ENCODE data around the gene ATP6AP2. TPM values are rescaled to one million over a fixed set of nuclear protein-coding genes. Genes with fewer than 3 reads are reported as not detected.

ATP6AP2 gene
- total and polyA plus RNA-seq, 7 donors, result 16.8 to 121 (median 86.4) TPM

GRCh38 chrX:40637687-40638086 lies 56.9 kb downstream of the ATP6AP2 start:
- H3K36me3 ChIP-seq, result peaks cover 0 to 45% (median 6%) of the 10 kb centered on the region in 4 donors

DNA sequence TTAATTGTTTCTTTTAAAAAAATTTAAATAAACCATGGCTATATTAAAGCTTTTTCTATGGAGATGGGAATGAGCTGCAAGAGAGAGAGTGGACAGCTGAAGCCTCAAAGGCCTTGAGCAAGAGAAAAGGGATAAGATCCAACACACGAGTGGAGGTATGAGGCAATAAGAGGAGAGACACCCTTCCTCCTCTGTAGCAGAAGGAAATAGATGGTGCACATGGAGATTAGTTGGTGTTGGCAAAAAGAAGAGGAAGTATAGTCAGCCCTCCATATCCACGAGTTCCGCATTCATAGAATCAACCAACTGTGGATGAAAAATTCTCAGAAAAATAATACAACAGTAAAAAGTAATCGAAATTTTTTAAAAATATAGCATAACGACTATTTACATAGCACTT lies 63.4 kb downstream of the ATP6AP2 start:
- 18 to 22% methylated on average over 5 of the region's 5 CpGs for WGBS, 2 donors
- H3K4me3 ChIP-seq, result peak overlapping the region in 2 of 4 donors; percentile 33 to 36
- DNase-seq, result no peak
- no peaks in the 10 kb centered on the region for H3K9me3 ChIP-seq
- peak overlapping the region; percentile 69 to 81 (median 77) for H3K27ac ChIP-seq
- H3K27me3 ChIP-seq, result no peaks in the 10 kb centered on the region
- no peaks in the 10 kb centered on the region for H3K36me3 ChIP-seq
- H3K4me1 ChIP-seq, result peaks cover 0 to 54% (median 31%) of the 10 kb centered on the region in 4 donors
- TF ChIP-seq, protein P1, sequence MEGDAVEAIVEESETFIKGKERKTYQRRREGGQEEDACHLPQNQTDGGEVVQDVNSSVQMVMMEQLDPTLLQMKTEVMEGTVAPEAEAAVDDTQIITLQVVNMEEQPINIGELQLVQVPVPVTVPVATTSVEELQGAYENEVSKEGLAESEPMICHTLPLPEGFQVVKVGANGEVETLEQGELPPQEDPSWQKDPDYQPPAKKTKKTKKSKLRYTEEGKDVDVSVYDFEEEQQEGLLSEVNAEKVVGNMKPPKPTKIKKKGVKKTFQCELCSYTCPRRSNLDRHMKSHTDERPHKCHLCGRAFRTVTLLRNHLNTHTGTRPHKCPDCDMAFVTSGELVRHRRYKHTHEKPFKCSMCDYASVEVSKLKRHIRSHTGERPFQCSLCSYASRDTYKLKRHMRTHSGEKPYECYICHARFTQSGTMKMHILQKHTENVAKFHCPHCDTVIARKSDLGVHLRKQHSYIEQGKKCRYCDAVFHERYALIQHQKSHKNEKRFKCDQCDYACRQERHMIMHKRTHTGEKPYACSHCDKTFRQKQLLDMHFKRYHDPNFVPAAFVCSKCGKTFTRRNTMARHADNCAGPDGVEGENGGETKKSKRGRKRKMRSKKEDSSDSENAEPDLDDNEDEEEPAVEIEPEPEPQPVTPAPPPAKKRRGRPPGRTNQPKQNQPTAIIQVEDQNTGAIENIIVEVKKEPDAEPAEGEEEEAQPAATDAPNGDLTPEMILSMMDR (IDR thresholded peaks at IDR 0.05), result no peak
- TF ChIP-seq POLR2AphosphoS5 (IDR thresholded peaks at IDR 0.05) (peak in 1 of 4 donors; percentile 37), POLR2A (IDR thresholded peaks at IDR 0.05) (no peak)
- intact Hi-C loops (cut with DNase I), result loop anchor here (5.0 to 10.0 kb wide), 3 partner anchors 62 to 801 kb away; partner anchors contain the start of genes ATP6AP2 and NYX

More at GRCh38 chrX:40637687-40638086, 56.9 kb downstream of the ATP6AP2 start:
- intact Hi-C loops (cut with DNase I), result no loop called here
- H3K4me3 ChIP-seq, result no peak overlapping the region
- no peak for DNase-seq
- H3K9me3 ChIP-seq, result no peaks in the 10 kb centered on the region
- WGBS, 2 donors, result 90 to 97% methylated on average over 3 of the region's 3 CpGs
- H3K27me3 ChIP-seq, result no peaks in the 10 kb centered on the region
- H3K4me1 ChIP-seq, result peaks cover 0 to 17% (median 9%) of the 10 kb centered on the region in 4 donors
- H3K27ac ChIP-seq, result no peak overlapping the region
- no peak for TF ChIP-seq POLR2A (IDR thresholded peaks at IDR 0.05)
- TF ChIP-seq, protein P1 (IDR thresholded peaks at IDR 0.05), result no peak
- TF ChIP-seq POLR2AphosphoS5 (IDR thresholded peaks at IDR 0.05), result no peak
- TF ChIP-seq EP300 (IDR thresholded peaks at IDR 0.05), result no peak

DNA sequence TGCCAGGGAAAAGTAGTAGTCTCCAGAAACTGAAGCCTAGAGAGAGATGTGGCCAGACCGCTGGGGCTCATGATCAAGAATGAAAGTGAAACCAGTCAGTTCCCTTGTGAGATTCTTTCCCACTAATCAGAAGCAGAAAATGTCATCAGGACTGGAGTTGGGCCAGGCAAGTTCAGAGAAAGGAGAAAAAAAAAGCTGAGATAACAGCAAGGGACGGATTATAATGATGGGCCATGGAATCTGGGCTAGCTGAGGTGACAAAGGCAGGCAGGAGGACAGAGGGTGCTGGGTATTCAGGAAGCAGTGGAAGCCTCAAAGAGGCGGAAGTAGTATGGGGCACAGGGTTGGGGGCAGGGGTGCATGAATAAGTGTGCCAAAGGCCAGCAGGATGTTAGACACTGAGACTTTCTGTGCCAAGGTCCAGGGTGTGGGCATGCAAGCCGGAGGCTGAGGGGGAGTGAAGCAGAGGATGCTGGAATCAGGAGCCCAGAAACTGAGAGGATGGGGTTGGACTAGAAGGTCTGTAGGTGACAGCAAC lies 64.1 kb downstream of the ATP6AP2 start:
- intact Hi-C loops (cut with DNase I), result loop anchor here (5.0 to 10.0 kb wide), 5 partner anchors 63 to 800 kb away; partner anchors contain the start of genes ATP6AP2, DDX3X, MED14 and NYX
- Histone ChIP-seq H3K4me1 (peaks cover 0 to 54% (median 31%) of the 10 kb centered on the region in 4 donors), H3K27me3 (no peaks in the 10 kb centered on the region), H3K36me3 (no peaks in the 10 kb centered on the region), H3K27ac (peak overlapping the region; percentile 69 to 81 (median 77)), H3K9me3 (no peaks in the 10 kb centered on the region), H3K4me3 (peak overlapping the region; percentile 11 to 36 (median 30))
- DNase-seq, result peak; percentile 74
- 1% methylated on average over 4 of the region's 4 CpGs for WGBS, 2 donors
- TF ChIP-seq POLR2AphosphoS5 (IDR thresholded peaks at IDR 0.05), result peak in 2 of 4 donors; percentile 13 to 29
- TF ChIP-seq, protein P1 (IDR thresholded peaks at IDR 0.05), result no peak

DNA sequence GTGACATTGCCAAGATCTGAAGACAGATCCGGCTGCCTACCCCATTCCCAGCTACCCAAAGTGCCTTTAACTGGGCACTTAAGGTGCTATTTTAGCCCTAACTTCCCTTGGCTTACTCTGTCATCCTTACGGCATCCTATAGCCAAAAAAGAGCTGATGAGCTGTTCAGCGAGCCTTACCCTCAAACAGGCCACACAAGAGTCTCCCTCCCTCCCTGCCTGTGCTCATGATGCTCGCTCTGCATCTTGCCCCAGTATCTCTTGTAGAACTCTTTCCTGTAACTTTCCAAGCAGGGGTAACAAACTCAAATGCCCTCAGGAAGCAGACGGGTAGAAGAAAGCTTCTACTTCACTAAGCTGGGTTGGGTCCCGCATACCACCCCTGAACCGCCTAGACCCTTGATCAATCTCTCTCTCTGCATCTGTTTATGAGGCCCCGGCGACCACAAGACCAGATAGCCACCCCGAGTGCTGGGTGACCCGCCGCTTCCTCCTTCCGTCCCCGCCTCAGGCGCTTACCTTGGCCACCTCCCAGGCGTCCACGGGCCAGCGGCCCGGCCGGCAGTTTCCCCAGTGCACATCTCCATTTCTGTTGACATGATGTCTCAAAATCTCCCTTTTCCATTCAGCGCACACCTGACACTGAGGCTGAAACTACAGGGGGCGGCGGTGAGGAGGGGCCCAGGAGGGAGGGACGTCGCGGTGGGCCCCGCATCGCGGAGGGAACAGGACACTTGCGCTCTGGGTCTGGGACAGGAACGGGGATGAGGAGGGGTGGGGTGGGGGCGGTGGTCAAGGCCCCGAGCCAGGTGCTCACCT lies 65.9 kb downstream of the ATP6AP2 start:
- H3K4me1 ChIP-seq, result peaks cover 0 to 54% (median 27%) of the 10 kb centered on the region in 4 donors
- H3K36me3 ChIP-seq, result no peaks in the 10 kb centered on the region
- DNase-seq, result peak; percentile 80
- TF ChIP-seq, protein P1 (IDR thresholded peaks at IDR 0.05), result no peak
- TF ChIP-seq POLR2A (IDR thresholded peaks at IDR 0.05) (no peak), EP300 (IDR thresholded peaks at IDR 0.05) (no peak), POLR2AphosphoS5 (IDR thresholded peaks at IDR 0.05) (no peak)
- H3K4me3 ChIP-seq, result peak overlapping the region; percentile 56 to 90 (median 78)
- H3K27me3 ChIP-seq, result no peaks in the 10 kb centered on the region
- no peaks in the 10 kb centered on the region for H3K9me3 ChIP-seq
- intact Hi-C loops (cut with DNase I), result loop anchor here (1.0 to 10.0 kb wide), 5 partner anchors 91 to 798 kb away; partner anchors contain the start of genes DDX3X, MED14 and NYX
- H3K27ac ChIP-seq, result peak overlapping the region; percentile 82 to 89 (median 85)
- 1% methylated on average over 33 of the region's 33 CpGs for WGBS, 2 donors
